Vagina (tissue), 2 donors: ENCODE data around the gene ACOXL.

Experiments used
- CTCF ChIP-seq, 3 experiments: fragments of 450-650 bp in 2 of 3; fragments of 200-600 bp in 1 of 3; sonication (generic) in 1 of 3; IDR thresholded peaks; one replicate each; pipeline ENCODE4 v1.5.1; 2017 to 2019; ENCODE audit warnings: antibody characterized with exemption in 3 of 3, mild to moderate bottlenecking in 2 of 3, moderate library complexity in 2 of 3
- POLR2A ChIP-seq, 2 donors: fragments of 450-650 bp; IDR thresholded peaks; one replicate each; pipeline ENCODE4 v1.6.1; 2017; ENCODE audit warnings: antibody characterized with exemption in 2 of 2, mild to moderate bottlenecking in 2 of 2, moderate library complexity in 2 of 2

GRCh38 chr2:110707386-110707965 lies 24.9 kb upstream of the ACOXL start:
- TF ChIP-seq POLR2A (IDR thresholded peaks at IDR 0.05): no peak
- TF ChIP-seq CTCF (IDR thresholded peaks at IDR 0.05): no peak
